Skeletal muscle cell (primary cell): ENCODE results near the gene ZYG11B.
"Not testable (repeated sequence)": the region's sequence is repeated elsewhere in the genome, so short reads cannot be mapped to it uniquely, and the experiment has no call there.

ENCODE experiments used
- DNase-seq: peaks from one replicate; pipeline ENCODE4 v3.0.0-alpha.2; 2010; ENCODE audit warnings: low read depth
- H3K4me3 ChIP-seq: 2 replicates; pipeline ENCODE4 v1.5.1; 2011; ENCODE audit warnings: low read depth, mild to moderate bottlenecking, control low read depth, low read length, moderate library complexity

The ZYG11B gene

DNA sequence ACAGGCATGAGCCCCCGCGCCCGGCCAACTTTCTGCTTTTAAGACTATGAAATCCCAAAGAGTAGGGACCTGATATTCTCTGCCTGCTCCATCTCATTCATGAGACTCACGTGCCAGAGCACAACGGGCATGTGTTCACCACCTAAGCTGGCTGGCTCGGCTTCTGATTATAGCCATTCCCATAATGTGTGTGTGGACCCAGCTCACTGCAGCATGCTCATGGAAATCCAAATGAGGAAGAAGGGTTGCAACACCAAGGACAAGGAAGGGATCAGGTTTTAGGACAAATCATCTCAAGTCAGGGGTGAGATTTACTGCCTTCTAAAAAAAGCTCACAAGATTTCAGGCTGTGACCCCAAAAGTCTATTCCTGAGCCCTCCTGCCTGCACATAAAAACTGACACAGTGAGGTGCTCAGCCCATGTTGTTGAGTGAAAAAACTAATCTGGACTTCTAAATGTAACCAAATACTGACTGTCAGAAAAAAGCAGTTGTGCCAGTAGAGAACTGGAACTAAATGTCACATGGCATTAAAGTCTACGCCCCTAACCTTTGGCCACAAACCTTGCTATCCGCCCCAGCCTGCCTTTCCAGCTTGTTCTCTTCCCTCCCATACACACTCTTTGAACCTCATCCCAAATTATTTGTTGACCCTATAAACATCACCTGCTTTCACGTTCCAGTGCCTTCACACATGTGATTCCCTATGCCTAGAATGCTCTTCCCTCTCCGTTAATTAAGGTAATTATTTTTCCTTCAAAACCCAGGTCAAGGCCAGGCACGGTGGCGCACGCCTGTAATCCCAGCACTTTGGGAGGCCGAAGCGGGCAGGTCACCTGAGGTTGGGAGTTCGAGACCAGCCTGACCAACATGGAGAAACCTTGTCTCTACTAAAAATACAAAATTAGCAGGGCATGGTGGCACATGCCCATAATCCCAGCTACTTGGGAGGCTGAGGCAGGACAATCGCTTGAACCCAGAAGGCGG lies 19.0 kb upstream of the ZYG11B start:
- no peak for DNase-seq

GRCh38 chr1:52707927-52708655 lies 18.2 kb upstream of the ZYG11B start:
- H3K4me3 ChIP-seq: no peak overlapping the region
- DNase-seq: no peak

More for the DNA sequence above, 19.0 kb upstream of the ZYG11B start:
- no peak overlapping the region for H3K4me3 ChIP-seq

- no peak for DNase-seq
- H3K4me3 ChIP-seq: no peak overlapping the region
Measured at GRCh38 chr1:52709016-52709415, 17.2 kb upstream of the ZYG11B start.

GRCh38 chr1:52713590-52713989 lies 12.7 kb upstream of the ZYG11B start:
- no peak for DNase-seq
- H3K4me3 ChIP-seq: no peak overlapping the region

- DNase-seq, H3K4me3 ChIP-seq: not testable (repeated sequence)
Measured at GRCh38 chr1:52715296-52715695, 11.0 kb upstream of the ZYG11B start.

DNA sequence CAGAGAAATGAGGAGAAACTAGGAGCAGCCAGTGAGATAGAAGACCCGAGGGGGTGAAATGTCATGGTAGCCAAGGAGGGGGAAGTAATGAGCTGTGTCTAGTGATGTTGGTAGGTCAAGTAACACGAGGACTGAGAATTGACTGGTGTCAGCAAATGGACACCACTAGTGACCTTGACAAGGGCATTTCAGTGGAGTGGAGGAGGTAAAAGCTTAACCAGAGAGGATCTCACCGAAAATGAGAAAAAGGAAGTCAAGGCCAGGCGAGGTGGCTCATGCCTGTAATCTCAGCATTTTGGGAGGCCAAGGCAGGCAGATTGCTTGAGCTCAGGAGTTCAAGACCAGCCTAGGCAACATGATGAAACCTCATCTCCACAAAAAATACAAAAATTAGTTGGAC lies 3.0 kb upstream of the ZYG11B start:
- H3K4me3 ChIP-seq: no peak overlapping the region

DNA sequence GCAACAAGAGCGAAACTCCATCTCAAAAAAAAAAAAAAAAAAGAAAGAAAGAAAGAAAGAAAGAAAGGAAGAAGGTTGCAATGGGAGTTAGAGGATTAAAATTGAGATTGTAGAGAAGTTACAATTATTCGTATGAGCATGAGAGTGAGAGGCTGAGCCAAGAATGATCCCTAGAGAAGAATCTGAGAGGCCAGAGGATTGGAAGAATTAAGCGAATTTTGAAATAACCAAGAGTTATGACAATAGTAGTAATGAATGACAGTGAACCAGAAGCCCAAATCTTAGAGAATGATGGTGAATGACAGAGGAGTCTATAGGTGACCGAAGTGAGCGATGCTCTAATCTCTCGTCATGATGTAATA lies 369 bp upstream of the ZYG11B start:
- no peak for DNase-seq
- H3K4me3 ChIP-seq: peak overlapping the region; percentile 94

More for the DNA sequence above, 3.0 kb upstream of the ZYG11B start:
- no peak for DNase-seq

DNA sequence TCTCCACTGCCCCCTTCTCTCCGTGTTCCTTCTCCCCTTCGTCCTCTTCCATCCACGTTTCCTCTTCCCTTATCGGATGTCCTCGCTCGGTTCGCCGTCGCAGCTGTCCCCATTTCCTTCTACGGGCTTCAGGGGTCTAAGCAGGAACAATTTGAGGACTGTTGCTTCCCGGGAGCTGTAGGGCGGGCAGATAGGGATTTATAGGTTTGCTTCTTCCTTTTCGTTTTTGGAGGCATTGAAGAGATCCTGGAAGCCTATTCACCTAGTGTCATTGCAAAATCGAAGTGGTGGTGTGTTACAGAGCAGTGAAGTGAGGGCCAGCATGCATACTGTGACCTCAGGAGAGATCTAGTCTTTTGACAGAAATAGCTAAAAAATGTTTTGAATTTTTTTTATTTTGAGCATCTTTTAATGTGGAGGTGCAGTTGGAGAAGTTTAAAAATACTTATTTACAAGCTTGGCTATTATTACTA lies 897 bp downstream of the ZYG11B start:
- no peak for DNase-seq
- H3K4me3 ChIP-seq: peak overlapping the region; percentile 94

DNA sequence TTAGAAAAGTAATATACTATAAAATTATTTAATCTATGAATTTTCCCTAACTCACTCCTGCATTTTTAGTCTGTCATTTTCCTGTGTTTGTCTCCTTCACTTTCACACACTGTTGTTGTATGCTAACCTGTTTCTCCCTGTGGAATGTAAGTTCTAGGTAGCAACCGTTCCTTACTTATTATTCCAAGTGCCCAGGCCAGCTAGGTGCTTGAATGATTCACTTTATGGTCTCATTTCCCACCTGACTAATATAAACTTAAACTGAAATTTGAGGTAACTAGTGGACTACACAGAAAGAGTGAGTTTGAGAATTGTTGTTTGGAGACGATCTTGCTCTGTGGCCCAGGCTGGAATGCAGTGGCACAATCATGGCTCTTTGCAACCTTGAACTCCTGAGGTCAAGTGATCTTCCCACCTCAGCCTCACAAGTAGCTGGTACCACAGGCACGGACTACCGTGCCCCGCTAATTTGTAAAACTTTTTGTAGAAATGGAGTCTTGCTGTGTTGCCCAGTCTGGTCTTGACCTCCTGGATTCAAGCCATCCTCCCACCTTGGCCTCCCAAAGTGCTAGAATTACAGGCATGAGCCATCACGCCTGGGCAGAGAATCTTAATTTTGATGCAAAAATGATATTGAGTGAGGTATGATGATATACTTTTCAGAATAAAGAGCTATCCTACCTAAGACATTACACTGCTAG lies 1.9 kb downstream of the ZYG11B start:
- DNase-seq: no peak
- H3K4me3 ChIP-seq: no peak overlapping the region

- H3K4me3 ChIP-seq: no peak overlapping the region
- no peak for DNase-seq
Measured at GRCh38 chr1:52733368-52733767, 7.1 kb downstream of the ZYG11B start.

DNA sequence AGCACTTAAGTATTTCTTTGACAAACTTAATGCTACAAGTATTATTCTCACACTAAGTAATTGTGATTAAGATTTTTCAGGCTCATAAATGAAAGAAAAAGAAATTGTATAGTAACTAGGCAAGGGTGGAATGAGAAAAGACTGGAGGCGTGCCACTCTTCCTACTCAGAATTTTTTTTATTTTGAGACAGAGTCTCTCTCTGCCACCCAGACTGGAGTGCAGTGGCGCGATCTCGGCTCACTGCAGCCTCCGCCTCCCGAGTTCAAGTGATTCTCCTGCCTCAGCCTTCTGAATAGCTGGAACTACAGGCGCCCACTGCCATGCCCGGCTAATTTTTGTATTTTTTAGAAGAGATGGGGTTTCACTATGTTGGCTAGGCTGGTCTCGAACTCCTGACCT lies 9.1 kb downstream of the ZYG11B start:
- not testable (repeated sequence) for H3K4me3 ChIP-seq, DNase-seq

GRCh38 chr1:52738148-52738547 lies 11.9 kb downstream of the ZYG11B start:
- H3K4me3 ChIP-seq: no peak overlapping the region
- DNase-seq: no peak

GRCh38 chr1:52738893-52739292 lies 12.6 kb downstream of the ZYG11B start:
- H3K4me3 ChIP-seq: no peak overlapping the region
- no peak for DNase-seq

- no peak for DNase-seq
- no peak overlapping the region for H3K4me3 ChIP-seq
Measured at GRCh38 chr1:52739699-52740467, 13.6 kb downstream of the ZYG11B start.

DNA sequence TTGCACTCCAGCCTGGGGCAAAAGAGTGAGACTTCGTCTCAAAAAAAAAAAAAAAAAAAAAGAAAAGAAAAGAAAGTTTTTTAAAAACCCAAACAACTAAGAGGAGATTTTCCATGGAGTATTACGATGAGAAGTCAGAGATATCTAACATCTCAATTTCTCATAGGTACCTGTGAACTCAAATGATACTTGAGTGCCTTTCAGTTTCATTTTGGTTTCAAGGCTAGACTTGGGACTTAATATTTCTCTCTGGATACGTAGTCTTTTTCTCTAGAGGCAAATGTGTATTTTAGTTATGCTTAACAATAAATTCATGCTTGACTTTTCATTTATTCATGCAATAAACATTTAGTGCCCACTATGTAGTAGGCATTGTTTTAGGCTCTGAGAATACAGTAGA lies 15.0 kb downstream of the ZYG11B start:
- no peak for DNase-seq
- H3K4me3 ChIP-seq: no peak overlapping the region

GRCh38 chr1:52746189-52746588 lies 19.9 kb downstream of the ZYG11B start:
- DNase-seq: no peak
- no peak overlapping the region for H3K4me3 ChIP-seq

GRCh38 chr1:52747450-52747849 lies 21.2 kb downstream of the ZYG11B start:
- DNase-seq: no peak

DNA sequence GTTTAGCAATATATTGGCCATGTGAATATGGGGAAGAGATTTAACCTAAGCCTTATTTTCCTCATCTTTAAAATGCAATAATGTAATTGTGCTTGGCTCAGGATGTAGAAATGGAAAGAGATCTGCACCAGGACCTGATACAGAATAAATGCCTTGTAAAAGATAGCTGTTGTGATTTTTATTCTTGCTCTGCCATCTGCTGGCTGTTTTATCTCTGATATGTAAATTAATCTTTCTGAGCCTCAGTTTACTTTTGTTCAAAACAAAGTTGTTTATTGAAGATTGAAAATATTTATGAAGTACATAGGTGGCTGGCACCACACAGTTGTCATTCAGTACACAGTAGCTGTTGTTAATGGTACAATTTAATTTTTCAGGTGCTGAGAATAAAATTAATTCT lies 21.9 kb downstream of the ZYG11B start:
- no peak overlapping the region for H3K4me3 ChIP-seq
- no peak for DNase-seq

More at GRCh38 chr1:52747450-52747849, 21.2 kb downstream of the ZYG11B start:
- H3K4me3 ChIP-seq: no peak overlapping the region

DNA sequence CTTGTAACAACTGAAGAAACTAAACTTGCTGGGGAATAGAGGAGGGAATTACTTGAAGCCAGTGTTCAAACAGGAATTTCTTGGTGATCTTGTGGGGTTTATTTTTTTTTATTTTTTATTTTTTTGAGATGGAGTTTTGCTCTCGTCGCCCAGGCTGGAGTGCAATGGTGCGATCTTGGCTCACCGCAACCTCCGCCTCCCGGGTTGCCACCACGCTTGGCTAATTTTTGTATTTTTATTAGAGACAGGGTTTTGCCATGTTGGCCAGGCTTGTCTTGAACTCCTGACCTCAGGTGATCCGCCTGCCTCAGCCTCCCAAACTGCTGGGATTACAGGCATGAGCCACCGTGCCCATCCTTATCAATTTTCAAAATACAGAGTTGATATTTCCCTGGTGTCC lies 23.2 kb downstream of the ZYG11B start:
- not testable (repeated sequence) for H3K4me3 ChIP-seq

More for the DNA sequence above, 23.2 kb downstream of the ZYG11B start:
- DNase-seq: not testable (repeated sequence)
